ENCODE measurements around the gene ZC3H4. TPM values are rescaled to one million over a fixed set of nuclear protein-coding genes. Genes with fewer than 3 reads are reported as not detected.

The ZC3H4 gene
- total and polyA plus RNA-seq, 9 of the 15 experiments (the other 6 are each of a cell fraction or from before 2014, with no cell fraction given), result 2.2 to 75.6 (median 18.3) TPM

DNA sequence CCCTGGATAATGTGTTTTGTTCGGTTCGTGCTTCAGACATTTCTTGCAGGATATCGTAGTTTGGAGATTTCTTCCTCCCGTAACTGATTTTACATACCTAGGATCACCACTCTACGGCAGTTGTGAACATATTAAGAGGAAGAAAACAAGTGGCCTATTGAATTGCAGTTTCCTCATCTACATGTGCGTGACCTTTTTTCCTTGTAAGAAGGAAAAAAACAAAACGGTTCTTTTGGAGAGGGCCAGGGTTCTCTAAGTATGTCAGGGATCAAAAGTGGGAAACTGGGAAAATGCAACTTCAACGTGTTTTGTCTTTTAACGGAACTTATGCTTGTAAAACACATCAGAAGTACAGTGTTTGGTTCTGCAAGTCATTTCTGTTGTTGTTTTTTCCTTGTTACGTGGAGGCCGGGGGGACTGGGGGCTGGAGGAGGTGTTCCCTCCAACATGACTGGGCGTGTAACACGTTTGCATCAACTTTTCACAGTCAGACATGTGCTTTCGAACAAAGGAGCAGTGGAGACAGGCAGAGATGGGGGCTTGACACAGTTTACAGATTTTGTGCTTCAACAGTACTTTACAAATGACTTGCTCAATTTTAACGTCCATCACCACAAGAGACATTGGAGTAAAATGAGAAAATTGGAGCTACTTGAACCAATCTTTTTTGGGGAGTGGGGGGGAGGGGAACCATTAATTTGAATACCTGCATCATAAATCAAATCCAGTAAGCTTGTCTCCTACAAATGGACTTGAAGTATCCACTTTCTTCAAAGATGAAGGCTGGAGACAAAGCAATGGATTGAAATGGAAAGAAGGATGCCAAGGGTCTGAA, 3.8 kb downstream of the ZC3H4 start (continued):
- TF ChIP-seq, protein P1, sequence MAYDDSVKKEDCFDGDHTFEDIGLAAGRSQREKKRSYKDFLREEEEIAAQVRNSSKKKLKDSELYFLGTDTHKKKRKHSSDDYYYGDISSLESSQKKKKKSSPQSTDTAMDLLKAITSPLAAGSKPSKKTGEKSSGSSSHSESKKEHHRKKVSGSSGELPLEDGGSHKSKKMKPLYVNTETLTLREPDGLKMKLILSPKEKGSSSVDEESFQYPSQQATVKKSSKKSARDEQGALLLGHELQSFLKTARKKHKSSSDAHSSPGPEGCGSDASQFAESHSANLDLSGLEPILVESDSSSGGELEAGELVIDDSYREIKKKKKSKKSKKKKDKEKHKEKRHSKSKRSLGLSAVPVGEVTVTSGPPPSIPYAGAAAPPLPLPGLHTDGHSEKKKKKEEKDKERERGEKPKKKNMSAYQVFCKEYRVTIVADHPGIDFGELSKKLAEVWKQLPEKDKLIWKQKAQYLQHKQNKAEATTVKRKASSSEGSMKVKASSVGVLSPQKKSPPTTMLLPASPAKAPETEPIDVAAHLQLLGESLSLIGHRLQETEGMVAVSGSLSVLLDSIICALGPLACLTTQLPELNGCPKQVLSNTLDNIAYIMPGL (CRISPR knock-in tag; IDR thresholded peaks at IDR 0.05), result no peak
- TF ChIP-seq, protein P2, sequence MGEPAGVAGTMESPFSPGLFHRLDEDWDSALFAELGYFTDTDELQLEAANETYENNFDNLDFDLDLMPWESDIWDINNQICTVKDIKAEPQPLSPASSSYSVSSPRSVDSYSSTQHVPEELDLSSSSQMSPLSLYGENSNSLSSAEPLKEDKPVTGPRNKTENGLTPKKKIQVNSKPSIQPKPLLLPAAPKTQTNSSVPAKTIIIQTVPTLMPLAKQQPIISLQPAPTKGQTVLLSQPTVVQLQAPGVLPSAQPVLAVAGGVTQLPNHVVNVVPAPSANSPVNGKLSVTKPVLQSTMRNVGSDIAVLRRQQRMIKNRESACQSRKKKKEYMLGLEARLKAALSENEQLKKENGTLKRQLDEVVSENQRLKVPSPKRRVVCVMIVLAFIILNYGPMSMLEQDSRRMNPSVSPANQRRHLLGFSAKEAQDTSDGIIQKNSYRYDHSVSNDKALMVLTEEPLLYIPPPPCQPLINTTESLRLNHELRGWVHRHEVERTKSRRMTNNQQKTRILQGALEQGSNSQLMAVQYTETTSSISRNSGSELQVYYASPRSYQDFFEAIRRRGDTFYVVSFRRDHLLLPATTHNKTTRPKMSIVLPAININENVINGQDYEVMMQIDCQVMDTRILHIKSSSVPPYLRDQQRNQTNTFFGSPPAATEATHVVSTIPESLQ (CRISPR knock-in tag; IDR thresholded peaks at IDR 0.05), result no peak
- peak; percentile 33; the same call in 1 of the 2 replicates for TF ChIP-seq ZC3H8 (IDR thresholded peaks at IDR 0.05)
- TF ChIP-seq HNRNPLL (IDR thresholded peaks at IDR 0.05; ENCODE audit: low read depth, low read length, poor library complexity, severe bottlenecking), result peak; percentile 20
- TF ChIP-seq ZKSCAN8 (CRISPR knock-in tag; IDR thresholded peaks at IDR 0.05), result peak; percentile 56; the same call in 1 of the 2 replicates
- peak; percentile 74 for TF ChIP-seq TAF7 (tag; IDR thresholded peaks at IDR 0.05)
- TF ChIP-seq HIVEP1 (CRISPR knock-in tag; IDR thresholded peaks at IDR 0.05), result no peak
- TF ChIP-seq ZNF354B (CRISPR knock-in tag; IDR thresholded peaks at IDR 0.05), result 0 out of 2 replicates have a peak, but pooled peaks have one; percentile 19
- TF ChIP-seq FOSL1 (tag; conservative IDR thresholded peaks at IDR 0.05), result no peak
- TF ChIP-seq, protein P3, sequence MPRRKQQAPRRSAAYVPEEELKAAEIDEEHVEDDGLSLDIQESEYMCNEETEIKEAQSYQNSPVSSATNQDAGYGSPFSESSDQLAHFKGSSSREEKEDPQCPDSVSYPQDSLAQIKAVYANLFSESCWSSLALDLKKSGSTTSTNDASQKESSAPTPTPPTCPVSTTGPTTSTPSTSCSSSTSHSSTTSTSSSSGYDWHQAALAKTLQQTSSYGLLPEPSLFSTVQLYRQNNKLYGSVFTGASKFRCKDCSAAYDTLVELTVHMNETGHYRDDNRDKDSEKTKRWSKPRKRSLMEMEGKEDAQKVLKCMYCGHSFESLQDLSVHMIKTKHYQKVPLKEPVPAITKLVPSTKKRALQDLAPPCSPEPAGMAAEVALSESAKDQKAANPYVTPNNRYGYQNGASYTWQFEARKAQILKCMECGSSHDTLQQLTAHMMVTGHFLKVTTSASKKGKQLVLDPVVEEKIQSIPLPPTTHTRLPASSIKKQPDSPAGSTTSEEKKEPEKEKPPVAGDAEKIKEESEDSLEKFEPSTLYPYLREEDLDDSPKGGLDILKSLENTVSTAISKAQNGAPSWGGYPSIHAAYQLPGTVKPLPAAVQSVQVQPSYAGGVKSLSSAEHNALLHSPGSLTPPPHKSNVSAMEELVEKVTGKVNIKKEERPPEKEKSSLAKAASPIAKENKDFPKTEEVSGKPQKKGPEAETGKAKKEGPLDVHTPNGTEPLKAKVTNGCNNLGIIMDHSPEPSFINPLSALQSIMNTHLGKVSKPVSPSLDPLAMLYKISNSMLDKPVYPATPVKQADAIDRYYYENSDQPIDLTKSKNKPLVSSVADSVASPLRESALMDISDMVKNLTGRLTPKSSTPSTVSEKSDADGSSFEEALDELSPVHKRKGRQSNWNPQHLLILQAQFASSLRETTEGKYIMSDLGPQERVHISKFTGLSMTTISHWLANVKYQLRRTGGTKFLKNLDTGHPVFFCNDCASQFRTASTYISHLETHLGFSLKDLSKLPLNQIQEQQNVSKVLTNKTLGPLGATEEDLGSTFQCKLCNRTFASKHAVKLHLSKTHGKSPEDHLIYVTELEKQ (CRISPR knock-in tag; IDR thresholded peaks at IDR 0.05), result no peak
- TF ChIP-seq ZSCAN32 (CRISPR knock-in tag; IDR thresholded peaks at IDR 0.05), result 0 out of 2 replicates have a peak, but pooled peaks have one; percentile 42
- no peak for TF ChIP-seq PHB2 (IDR thresholded peaks at IDR 0.05; ENCODE audit: low read depth)
- no peak for TF ChIP-seq CTBP1 (IDR thresholded peaks at IDR 0.05; ENCODE audit: borderline replicate concordance)
- TF ChIP-seq ETV1 (tag; conservative IDR thresholded peaks at IDR 0.05; ENCODE audit: low read depth), result 0 out of 2 replicates have a peak, but pooled peaks have one; percentile 51
- no peak for TF ChIP-seq E2F3 (CRISPR knock-in tag; IDR thresholded peaks at IDR 0.05)
- TF ChIP-seq RBM25 (IDR thresholded peaks at IDR 0.05; ENCODE audit: low read depth, low read length, severe bottlenecking), result no peak
- no peak for TF ChIP-seq KAT2B (IDR thresholded peaks at IDR 0.05; ENCODE audit: low read depth, low read length)
